Hematopoietic multipotent progenitor cell (in vitro differentiated cells): ENCODE measurements around the gene BIRC7. TPM values are rescaled to one million over a fixed set of nuclear protein-coding genes. Genes with fewer than 3 reads are reported as not detected.

Experiments
- DNase-seq, 3 donors: peaks; one replicate each; pipeline ENCODE4 v3.0.0-alpha.2; 2011 to 2015; ENCODE audit warnings: low read depth in 2 of 3, low spot score in 2 of 3
- total RNA-seq: library from RNA; depleted of rRNA; stranded (reverse); fragments of >200 nt; gene quantifications from one replicate; pipeline ENCODE4 v1.2.3, GENCODE V29; 2012

Gene BIRC7
- total RNA-seq, 1 donor, result not detected

- peak in 1 of 3 donors; percentile 54 for DNase-seq
Measured at GRCh38 chr20:63223121-63223825, 12.4 kb upstream of the BIRC7 start.

- DNase-seq, result no peak
Measured at GRCh38 chr20:63223826-63224207, 11.9 kb upstream of the BIRC7 start.

- DNase-seq, result peak in 1 of 3 donors; percentile 36
Measured at GRCh38 chr20:63224412-63225081, 11.2 kb upstream of the BIRC7 start.

- DNase-seq, result peak in 1 of 3 donors; percentile 27
Measured at GRCh38 chr20:63225082-63225454, 10.6 kb upstream of the BIRC7 start.

GRCh38 chr20:63226042-63226943 lies 9.4 kb upstream of the BIRC7 start:
- DNase-seq, result no peak

- DNase-seq, result no peak
Measured at GRCh38 chr20:63227260-63227659, 8.4 kb upstream of the BIRC7 start.

GRCh38 chr20:63228806-63229205 lies 6.9 kb upstream of the BIRC7 start:
- DNase-seq, result no peak

- peak in 1 of 3 donors; percentile 70 for DNase-seq
Measured at GRCh38 chr20:63230800-63231268, 4.9 kb upstream of the BIRC7 start.

- no peak for DNase-seq
Measured at GRCh38 chr20:63232235-63233060, 3.3 kb upstream of the BIRC7 start.

GRCh38 chr20:63233061-63233344 lies 2.7 kb upstream of the BIRC7 start:
- DNase-seq, result no peak

GRCh38 chr20:63233924-63234323 lies 1.8 kb upstream of the BIRC7 start:
- no peak for DNase-seq

- DNase-seq, result peak in 1 of 3 donors; percentile 29
Measured at GRCh38 chr20:63234693-63235398, 859 bp upstream of the BIRC7 start.

- DNase-seq, result no peak
Measured at GRCh38 chr20:63236116-63236837, 572 bp downstream of the BIRC7 start.

- no peak for DNase-seq
Measured at GRCh38 chr20:63238031-63238430, 2.3 kb downstream of the BIRC7 start.

- DNase-seq, result no peak
Measured at GRCh38 chr20:63238514-63239125, 2.9 kb downstream of the BIRC7 start.

GRCh38 chr20:63239431-63239830 lies 3.7 kb downstream of the BIRC7 start:
- no peak for DNase-seq

- no peak for DNase-seq
Measured at GRCh38 chr20:63240004-63240403, 4.3 kb downstream of the BIRC7 start.

GRCh38 chr20:63241272-63241671 lies 5.6 kb downstream of the BIRC7 start:
- DNase-seq, result no peak

- no peak for DNase-seq
Measured at GRCh38 chr20:63242736-63243135, 7.0 kb downstream of the BIRC7 start.
